H9 (cell line): ENCODE data around the gene ARAP2. TPM values are rescaled to one million over a fixed set of nuclear protein-coding genes. Genes with fewer than 3 reads are reported as not detected.

Experiments used
- DNase-seq: peaks from one replicate; pipeline ENCODE4 v3.0.0-alpha.2; 2017
- H2AFZ ChIP-seq: one replicate; pipeline ENCODE4 v1.6.1; 2013; ENCODE audit warnings: mild to moderate bottlenecking, low read length, control low read depth, moderate library complexity
- H2AK5ac ChIP-seq: 2 replicates; pipeline ENCODE4 v1.6.1; 2013; ENCODE audit warnings: low read length, control low read depth, mixed read lengths; ENCODE audit not compliant: insufficient read length
- H2BK120ac ChIP-seq: one replicate; pipeline ENCODE4 v1.6.1; 2013; ENCODE audit warnings: low read depth, mild to moderate bottlenecking, low read length, control low read depth, inconsistent platforms; ENCODE audit not compliant: poor library complexity, severe bottlenecking
- H2BK12ac ChIP-seq: 2 replicates; pipeline ENCODE4 v1.6.1; 2013; ENCODE audit warnings: low read length, control low read depth, mixed read lengths, low read depth; ENCODE audit not compliant: insufficient read length
- H2BK15ac ChIP-seq: 2 replicates; pipeline ENCODE4 v1.6.1; 2013; ENCODE audit warnings: low read depth, low read length, control low read depth
- H2BK20ac ChIP-seq: one replicate; pipeline ENCODE4 v1.6.1; 2013; ENCODE audit warnings: low read depth, mild to moderate bottlenecking, low read length, control low read depth, inconsistent platforms; ENCODE audit not compliant: poor library complexity, severe bottlenecking
- H2BK5ac ChIP-seq: 2 replicates; pipeline ENCODE4 v1.6.1; 2013; ENCODE audit warnings: low read length, control low read depth, mixed read lengths; ENCODE audit not compliant: insufficient read length
- H3K14ac ChIP-seq: 2 replicates; pipeline ENCODE4 v1.6.1; 2013; ENCODE audit warnings: low read length, control low read depth; ENCODE audit not compliant: insufficient read depth
- H3K18ac ChIP-seq: 2 replicates; pipeline ENCODE4 v1.6.1; 2013; ENCODE audit warnings: low read depth, mild to moderate bottlenecking, mixed read lengths, low read length, control low read depth; ENCODE audit not compliant: insufficient read length
- H3K23ac ChIP-seq: 2 replicates; pipeline ENCODE4 v1.6.1; 2013; ENCODE audit warnings: low read length, control low read depth, mixed read lengths, low read depth; ENCODE audit not compliant: insufficient read length
- H3K23me2 ChIP-seq: 2 replicates; pipeline ENCODE4 v1.6.1; 2013; ENCODE audit warnings: low read depth, mild to moderate bottlenecking, mixed read lengths, low read length, control low read depth; ENCODE audit not compliant: insufficient read length, poor library complexity, severe bottlenecking
- H3K27ac ChIP-seq: 2 replicates; pipeline ENCODE4 v1.5.1; 2013; ENCODE audit warnings: low read length, control low read depth, mixed read lengths, low read depth; ENCODE audit not compliant: insufficient read length
- H3K27me3 ChIP-seq: 2 replicates; pipeline ENCODE4 v1.6.1; 2013; ENCODE audit warnings: low read length, control low read depth, inconsistent platforms; ENCODE audit not compliant: insufficient read depth
- H3K4ac ChIP-seq: 2 replicates; pipeline ENCODE4 v1.6.1; 2013; ENCODE audit warnings: low read depth, mild to moderate bottlenecking, control low read depth, inconsistent platforms, low read length, moderate library complexity
- H3K4me1 ChIP-seq: 2 replicates; pipeline ENCODE4 v1.6.1; 2013; ENCODE audit warnings: low read length, control low read depth, inconsistent platforms; ENCODE audit not compliant: insufficient read depth
- H3K4me2 ChIP-seq: 2 replicates; pipeline ENCODE4 v1.6.1; 2013; ENCODE audit warnings: low read length, control low read depth, mixed read lengths; ENCODE audit not compliant: insufficient read length, insufficient read depth
- H3K56ac ChIP-seq: 2 replicates; pipeline ENCODE4 v1.6.1; 2013; ENCODE audit warnings: low read depth, mild to moderate bottlenecking, mixed read lengths, low read length, control low read depth; ENCODE audit not compliant: insufficient read length
- H3K79me1 ChIP-seq: 2 replicates; pipeline ENCODE4 v1.6.1; 2013; ENCODE audit warnings: low read depth, mild to moderate bottlenecking, moderate library complexity, low read length, control low read depth, inconsistent platforms; ENCODE audit not compliant: insufficient read depth, poor library complexity, severe bottlenecking
- H3K79me2 ChIP-seq: 2 replicates; pipeline ENCODE4 v1.6.1; 2013; ENCODE audit warnings: low read length, control low read depth, inconsistent platforms; ENCODE audit not compliant: insufficient read depth
- H3K9ac ChIP-seq: 2 replicates; pipeline ENCODE4 v1.6.1; 2013; ENCODE audit warnings: low read length, control low read depth, mixed read lengths; ENCODE audit not compliant: insufficient read length; ENCODE audit errors: extremely low read depth
- H3K9me3 ChIP-seq: one replicate; pipeline ENCODE4 v1.6.1; 2013; ENCODE audit warnings: low read depth, low read length, inconsistent platforms; ENCODE audit not compliant: control insufficient read depth
- H3T11ph ChIP-seq: one replicate; pipeline ENCODE4 v1.6.1; 2013; ENCODE audit warnings: mild to moderate bottlenecking, low read length, control low read depth, inconsistent platforms
- H4K20me1 ChIP-seq: one replicate; pipeline ENCODE4 v1.6.1; 2013; ENCODE audit not compliant: control insufficient read depth, insufficient read length, insufficient read depth
- H4K5ac ChIP-seq: 2 replicates; pipeline ENCODE4 v1.6.1; 2013; ENCODE audit warnings: low read depth, mild to moderate bottlenecking, mixed read lengths, low read length, control low read depth; ENCODE audit not compliant: insufficient read length
- H4K8ac ChIP-seq: replicated peaks from 2 replicates; pipeline ENCODE4 v1.6.1; 2013; ENCODE audit warnings: low read length, control low read depth, mixed read lengths, low read depth; ENCODE audit not compliant: insufficient read length
- H4K91ac ChIP-seq: 2 replicates; pipeline ENCODE4 v1.6.1; 2013; ENCODE audit warnings: low read depth, mild to moderate bottlenecking, moderate library complexity, mixed read lengths, low read length, control low read depth; ENCODE audit not compliant: insufficient read length
- H3K27ac Mint-ChIP-seq, 3 experiments: 2 replicates in 2 of 3; 3 replicates in 1 of 3; pipeline ENCODE4 v1.8.0; 2020 to 2021; ENCODE audit warnings: mixed read lengths in 3 of 3, mild to moderate bottlenecking in 1 of 3, moderate library complexity in 1 of 3
- H3K27me3 Mint-ChIP-seq: 2 replicates; pipeline ENCODE4 v1.8.0; 2021; ENCODE audit warnings: low read depth, mild to moderate bottlenecking, moderate library complexity, mixed read lengths
- H3K36me3 Mint-ChIP-seq, 3 experiments: 2 replicates in 2 of 3; 3 replicates in 1 of 3; pipeline ENCODE4 v1.8.0; 2020 to 2021; ENCODE audit warnings: low read depth in 3 of 3, mixed read lengths in 3 of 3; ENCODE audit not compliant: insufficient read depth in 1 of 3
- H3K4me1 Mint-ChIP-seq, 2 experiments: 2 replicates each; pipeline ENCODE4 v1.8.0; 2020; ENCODE audit warnings: mixed read lengths in 2 of 2
- H3K4me3 Mint-ChIP-seq, 2 experiments: 2 replicates in 1 of 2; 3 replicates in 1 of 2; pipeline ENCODE4 v1.8.0; 2020 to 2021; ENCODE audit warnings: mild to moderate bottlenecking in 2 of 2, mixed read lengths in 2 of 2, moderate library complexity in 1 of 2
- H3K9me3 Mint-ChIP-seq, 2 experiments: 2 replicates in 1 of 2; 3 replicates in 1 of 2; pipeline ENCODE4 v1.8.0; 2020; ENCODE audit warnings: mild to moderate bottlenecking in 2 of 2, mixed read lengths in 2 of 2, moderate library complexity in 1 of 2
- WGBS: extraction: QIAGEN DNeasy Blood & Tissue Kit; methylation state at CpG from one replicate; pipeline ENCODE4 v1.1.7; 2013; ENCODE audit warnings: missing lambda C conversion rate, low lambda C conversion rate, mixed read lengths; ENCODE audit not compliant: insufficient read length; ENCODE audit errors: extremely low coverage; 5-methylcytosine and 5-hydroxymethylcytosine counted together
- total RNA-seq: library from RNA; stranded (reverse); gene quantifications from 2 replicates; pipeline ENCODE4 v1.2.1, GENCODE V29; 2021
- TF ChIP-seq, protein P1 (sequence below): fragments of 200-600 bp; sonication (generic); conservative IDR thresholded peaks from 3 replicates; pipeline ENCODE4 v1.8.0; 2021; ENCODE audit warnings: antibody characterized with exemption, mild to moderate bottlenecking

Gene ARAP2
- total RNA-seq, 1 experiment from 2014 or later: 6.3 TPM

DNA sequence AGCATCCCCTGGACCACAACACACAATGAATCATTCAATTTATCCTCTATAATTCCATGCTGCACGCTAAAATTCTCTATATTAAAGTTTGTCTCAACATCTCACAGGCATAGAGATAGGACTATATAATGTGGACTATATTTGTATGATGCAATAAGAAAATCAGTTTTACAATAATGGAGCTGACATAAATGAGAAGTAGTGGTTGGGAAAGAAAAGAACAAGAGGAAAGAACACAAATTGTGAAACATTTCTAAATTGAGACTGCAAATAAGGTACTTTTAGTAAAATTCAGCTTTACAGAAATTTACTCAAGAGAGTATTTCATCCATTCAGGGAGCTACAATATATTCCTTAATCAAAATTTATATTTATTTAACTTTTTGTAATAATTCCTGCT is 120.4 kb downstream of the ARAP2 start:
- Histone ChIP-seq H3K4me1 (no peaks in the 10 kb centered on the region), H3K14ac (no peak overlapping the region), H3K4ac (no peak overlapping the region), H2BK12ac (no peak overlapping the region), H3K56ac (no peak overlapping the region), H3K27me3 (no peaks in the 10 kb centered on the region), H4K8ac (no peak overlapping the region), H4K5ac (no peak overlapping the region), H2AFZ (no peak overlapping the region), H3K23me2 (no peaks in the 10 kb centered on the region), H3K18ac (no peak overlapping the region), H3K4me2 (no peak overlapping the region), H3K23ac (no peak overlapping the region), H2BK120ac (no peak overlapping the region), H3K79me1 (no peaks in the 10 kb centered on the region), H3K9ac (no peak overlapping the region), H3K9me3 (no peaks in the 10 kb centered on the region), H3T11ph (no peak overlapping the region), H2BK5ac (no peak overlapping the region), H3K79me2 (no peaks in the 10 kb centered on the region), H2AK5ac (no peak overlapping the region), H2BK15ac (no peak overlapping the region), H3K27ac (no peak overlapping the region), H2BK20ac (no peak overlapping the region), H4K91ac (no peak overlapping the region), H4K20me1 (no peaks in the 10 kb centered on the region)
- TF ChIP-seq, protein P1, sequence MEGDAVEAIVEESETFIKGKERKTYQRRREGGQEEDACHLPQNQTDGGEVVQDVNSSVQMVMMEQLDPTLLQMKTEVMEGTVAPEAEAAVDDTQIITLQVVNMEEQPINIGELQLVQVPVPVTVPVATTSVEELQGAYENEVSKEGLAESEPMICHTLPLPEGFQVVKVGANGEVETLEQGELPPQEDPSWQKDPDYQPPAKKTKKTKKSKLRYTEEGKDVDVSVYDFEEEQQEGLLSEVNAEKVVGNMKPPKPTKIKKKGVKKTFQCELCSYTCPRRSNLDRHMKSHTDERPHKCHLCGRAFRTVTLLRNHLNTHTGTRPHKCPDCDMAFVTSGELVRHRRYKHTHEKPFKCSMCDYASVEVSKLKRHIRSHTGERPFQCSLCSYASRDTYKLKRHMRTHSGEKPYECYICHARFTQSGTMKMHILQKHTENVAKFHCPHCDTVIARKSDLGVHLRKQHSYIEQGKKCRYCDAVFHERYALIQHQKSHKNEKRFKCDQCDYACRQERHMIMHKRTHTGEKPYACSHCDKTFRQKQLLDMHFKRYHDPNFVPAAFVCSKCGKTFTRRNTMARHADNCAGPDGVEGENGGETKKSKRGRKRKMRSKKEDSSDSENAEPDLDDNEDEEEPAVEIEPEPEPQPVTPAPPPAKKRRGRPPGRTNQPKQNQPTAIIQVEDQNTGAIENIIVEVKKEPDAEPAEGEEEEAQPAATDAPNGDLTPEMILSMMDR: no peak
- Mint-ChIP-seq H3K4me3 (no peak overlapping the region), H3K27ac (no peak overlapping the region), H3K27me3 (no peaks in the 10 kb centered on the region), H3K9me3 (no peaks in the 10 kb centered on the region; a peak in 2 of 5 replicates), H3K4me1 (peaks cover 7 to 8% of the 10 kb centered on the region in 2 experiments), H3K36me3 (peaks cover 0 to 2% (median 0%) of the 10 kb centered on the region in 3 experiments; a peak in 1 of 7 replicates)
- no peak for DNase-seq
- no CpG with 5 or more reads among the region's 1 CpG for WGBS
